ENCODE results near the gene ZFP14.
A peak's percentile ranks its signal among the peaks of the same experiment; 100 is the strongest.

The ZFP14 gene

GRCh38 chr19:36378625-36379509 is at the start of gene ZFP14:
Gene ZFP14, minus strand, starts transcription at chr19:36379201. Its CDS starts 11,309 bp downstream, at chr19:36367892.
- Mint-ChIP-seq H3K36me3 (peaks cover 15% of the 10 kb centered on the region), H3K27me3 (no peaks in the 10 kb centered on the region), H3K4me1 (peaks cover 21% of the 10 kb centered on the region), H3K4me3 (peak within 1 kb of the TSS; percentile 88), H3K9me3 (peaks cover 4% of the 10 kb centered on the region), H3K27ac (peak within 1 kb of the TSS; percentile 87)

GRCh38 chr19:36423925-36424324 is 44.9 kb upstream of the ZFP14 start:
- Mint-ChIP-seq H3K4me3 (no peak overlapping the region), H3K9me3 (peaks cover 22% of the 10 kb centered on the region), H3K27me3 (peaks cover 17% of the 10 kb centered on the region), H3K4me1 (peaks cover 5% of the 10 kb centered on the region), H3K27ac (no peak overlapping the region), H3K36me3 (peaks cover 19% of the 10 kb centered on the region)

- Mint-ChIP-seq H3K27me3 (peaks cover 15% of the 10 kb centered on the region), H3K9me3 (peaks cover 18% of the 10 kb centered on the region), H3K27ac (no peak overlapping the region), H3K4me1 (peaks cover 24% of the 10 kb centered on the region), H3K4me3 (peak overlapping the region; percentile 64), H3K36me3 (peaks cover 27% of the 10 kb centered on the region)
Measured at GRCh38 chr19:36421749-36422481, 42.9 kb upstream of the ZFP14 start.

GRCh38 chr19:36420961-36421748 is 42.2 kb upstream of the ZFP14 start:
- no peak overlapping the region for H3K27ac Mint-ChIP-seq
- peaks cover 25% of the 10 kb centered on the region for H3K4me1 Mint-ChIP-seq
- peaks cover 25% of the 10 kb centered on the region for H3K36me3 Mint-ChIP-seq
- peaks cover 15% of the 10 kb centered on the region for H3K27me3 Mint-ChIP-seq
- peaks cover 16% of the 10 kb centered on the region for H3K9me3 Mint-ChIP-seq
- H3K4me3 Mint-ChIP-seq = no peak overlapping the region

GRCh38 chr19:36418287-36419001 is 39.4 kb upstream of the ZFP14 start, which contains the start of gene ZFP82:
Gene ZFP82, minus strand, starts transcription at chr19:36418644. Its CDS starts 8,855 bp downstream, at chr19:36409789.
- Mint-ChIP-seq H3K4me1 (peaks cover 25% of the 10 kb centered on the region), H3K36me3 (peaks cover 28% of the 10 kb centered on the region), H3K4me3 (peak within 1 kb of the TSS; percentile 97), H3K27ac (peak within 1 kb of the TSS; percentile 97), H3K27me3 (peaks cover 10% of the 10 kb centered on the region), H3K9me3 (peaks cover 6% of the 10 kb centered on the region)

GRCh38 chr19:36417752-36418286 is 38.8 kb upstream of the ZFP14 start:
- H3K27me3 Mint-ChIP-seq = peaks cover 10% of the 10 kb centered on the region
- H3K36me3 Mint-ChIP-seq = peaks cover 34% of the 10 kb centered on the region
- H3K27ac Mint-ChIP-seq = peak overlapping the region; percentile 97
- peaks cover 25% of the 10 kb centered on the region for H3K4me1 Mint-ChIP-seq
- H3K9me3 Mint-ChIP-seq = peaks cover 6% of the 10 kb centered on the region
- peak overlapping the region; percentile 97 for H3K4me3 Mint-ChIP-seq

GRCh38 chr19:36409841-36410240 is 30.8 kb upstream of the ZFP14 start:
- no peaks in the 10 kb centered on the region for H3K27me3 Mint-ChIP-seq
- H3K36me3 Mint-ChIP-seq = peaks cover 66% of the 10 kb centered on the region
- peak overlapping the region; percentile 36 for H3K4me3 Mint-ChIP-seq
- peaks cover 34% of the 10 kb centered on the region for H3K9me3 Mint-ChIP-seq
- no peak overlapping the region for H3K27ac Mint-ChIP-seq
- no peaks in the 10 kb centered on the region for H3K4me1 Mint-ChIP-seq

- Mint-ChIP-seq H3K9me3 (peaks cover 40% of the 10 kb centered on the region), H3K4me3 (no peak overlapping the region)
Measured at GRCh38 chr19:36408101-36408500, 29.1 kb upstream of the ZFP14 start.

GRCh38 chr19:36404498-36404897 is 25.5 kb upstream of the ZFP14 start:
- Mint-ChIP-seq H3K9me3 (peaks cover 41% of the 10 kb centered on the region), H3K4me1 (no peaks in the 10 kb centered on the region)

More at GRCh38 chr19:36408101-36408500, 29.1 kb upstream of the ZFP14 start:
- Mint-ChIP-seq H3K27me3 (no peaks in the 10 kb centered on the region), H3K27ac (no peak overlapping the region), H3K36me3 (peaks cover 70% of the 10 kb centered on the region), H3K4me1 (no peaks in the 10 kb centered on the region)

GRCh38 chr19:36401475-36401874 is 22.5 kb upstream of the ZFP14 start:
- Mint-ChIP-seq H3K27ac (no peak overlapping the region), H3K27me3 (no peaks in the 10 kb centered on the region), H3K4me3 (no peak overlapping the region), H3K36me3 (peaks cover 76% of the 10 kb centered on the region), H3K9me3 (peaks cover 29% of the 10 kb centered on the region), H3K4me1 (no peaks in the 10 kb centered on the region)

More at GRCh38 chr19:36404498-36404897, 25.5 kb upstream of the ZFP14 start:
- H3K27me3 Mint-ChIP-seq = no peaks in the 10 kb centered on the region
- no peak overlapping the region for H3K4me3 Mint-ChIP-seq
- H3K36me3 Mint-ChIP-seq = peaks cover 77% of the 10 kb centered on the region
- H3K27ac Mint-ChIP-seq = no peak overlapping the region

- peaks cover 19% of the 10 kb centered on the region for H3K9me3 Mint-ChIP-seq
- H3K4me3 Mint-ChIP-seq = no peak overlapping the region
- no peaks in the 10 kb centered on the region for H3K4me1 Mint-ChIP-seq
- H3K27ac Mint-ChIP-seq = no peak overlapping the region
- peaks cover 75% of the 10 kb centered on the region for H3K36me3 Mint-ChIP-seq
- no peaks in the 10 kb centered on the region for H3K27me3 Mint-ChIP-seq
Measured at GRCh38 chr19:36398571-36398970, 19.6 kb upstream of the ZFP14 start.

GRCh38 chr19:36392916-36393673 is 14.1 kb upstream of the ZFP14 start:
- peaks cover 55% of the 10 kb centered on the region for H3K36me3 Mint-ChIP-seq
- H3K27ac Mint-ChIP-seq = no peak overlapping the region
- H3K9me3 Mint-ChIP-seq = peaks cover 20% of the 10 kb centered on the region
- H3K4me3 Mint-ChIP-seq = no peak overlapping the region
- no peaks in the 10 kb centered on the region for H3K4me1 Mint-ChIP-seq
- H3K27me3 Mint-ChIP-seq = no peaks in the 10 kb centered on the region

- peak overlapping the region; percentile 88 for H3K4me3 Mint-ChIP-seq
- peaks cover 21% of the 10 kb centered on the region for H3K4me1 Mint-ChIP-seq
- H3K27me3 Mint-ChIP-seq = no peaks in the 10 kb centered on the region
- H3K27ac Mint-ChIP-seq = no peak overlapping the region
- peaks cover 15% of the 10 kb centered on the region for H3K36me3 Mint-ChIP-seq
- peaks cover 5% of the 10 kb centered on the region for H3K9me3 Mint-ChIP-seq
Measured at GRCh38 chr19:36379510-36379819, 464 bp upstream of the ZFP14 start.

GRCh38 chr19:36377541-36378178 is 1.3 kb downstream of the ZFP14 start:
- Mint-ChIP-seq H3K4me1 (peaks cover 21% of the 10 kb centered on the region), H3K27ac (peak overlapping the region; percentile 87), H3K9me3 (no peaks in the 10 kb centered on the region), H3K27me3 (no peaks in the 10 kb centered on the region), H3K36me3 (peaks cover 16% of the 10 kb centered on the region), H3K4me3 (peak overlapping the region; percentile 88)
